ENCODE measurements around the gene GTF2F2.

DNA sequence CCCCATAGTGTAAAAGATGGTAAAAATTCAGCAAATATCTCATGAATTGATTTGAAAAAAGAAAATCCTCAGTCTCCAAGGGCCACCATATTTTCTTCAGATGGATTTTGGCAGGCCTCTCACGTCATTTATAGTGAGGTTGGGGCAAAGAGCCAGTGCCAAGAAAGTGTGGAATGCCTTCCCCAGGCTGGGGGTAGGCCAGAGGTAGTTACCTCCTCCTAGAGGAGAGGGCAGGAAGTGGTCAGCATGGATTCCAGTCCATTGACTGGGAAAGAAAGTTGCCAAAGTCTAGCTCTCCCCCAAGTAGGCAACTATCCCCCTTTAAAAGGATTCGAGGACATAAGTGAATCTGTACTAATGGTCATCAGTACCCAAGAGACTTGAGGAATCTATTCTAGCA, 148.9 kb downstream of the GTF2F2 start:
- no peak for TF ChIP-seq EZH2phosphoT487 (IDR thresholded peaks at IDR 0.05; ENCODE audit: borderline replicate concordance, low read depth, low read length)
- TF ChIP-seq, protein P1, sequence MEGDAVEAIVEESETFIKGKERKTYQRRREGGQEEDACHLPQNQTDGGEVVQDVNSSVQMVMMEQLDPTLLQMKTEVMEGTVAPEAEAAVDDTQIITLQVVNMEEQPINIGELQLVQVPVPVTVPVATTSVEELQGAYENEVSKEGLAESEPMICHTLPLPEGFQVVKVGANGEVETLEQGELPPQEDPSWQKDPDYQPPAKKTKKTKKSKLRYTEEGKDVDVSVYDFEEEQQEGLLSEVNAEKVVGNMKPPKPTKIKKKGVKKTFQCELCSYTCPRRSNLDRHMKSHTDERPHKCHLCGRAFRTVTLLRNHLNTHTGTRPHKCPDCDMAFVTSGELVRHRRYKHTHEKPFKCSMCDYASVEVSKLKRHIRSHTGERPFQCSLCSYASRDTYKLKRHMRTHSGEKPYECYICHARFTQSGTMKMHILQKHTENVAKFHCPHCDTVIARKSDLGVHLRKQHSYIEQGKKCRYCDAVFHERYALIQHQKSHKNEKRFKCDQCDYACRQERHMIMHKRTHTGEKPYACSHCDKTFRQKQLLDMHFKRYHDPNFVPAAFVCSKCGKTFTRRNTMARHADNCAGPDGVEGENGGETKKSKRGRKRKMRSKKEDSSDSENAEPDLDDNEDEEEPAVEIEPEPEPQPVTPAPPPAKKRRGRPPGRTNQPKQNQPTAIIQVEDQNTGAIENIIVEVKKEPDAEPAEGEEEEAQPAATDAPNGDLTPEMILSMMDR (conservative IDR thresholded peaks at IDR 0.05; ENCODE audit: low read length): no peak
